HuH-7.5 (cell line): ENCODE measurements around the gene CLDN25.

Experiments
- DNase-seq: peaks from one replicate; pipeline ENCODE4 v3.0.0; 2011; ENCODE audit warnings: low spot score

CLDN25 gene

DNA sequence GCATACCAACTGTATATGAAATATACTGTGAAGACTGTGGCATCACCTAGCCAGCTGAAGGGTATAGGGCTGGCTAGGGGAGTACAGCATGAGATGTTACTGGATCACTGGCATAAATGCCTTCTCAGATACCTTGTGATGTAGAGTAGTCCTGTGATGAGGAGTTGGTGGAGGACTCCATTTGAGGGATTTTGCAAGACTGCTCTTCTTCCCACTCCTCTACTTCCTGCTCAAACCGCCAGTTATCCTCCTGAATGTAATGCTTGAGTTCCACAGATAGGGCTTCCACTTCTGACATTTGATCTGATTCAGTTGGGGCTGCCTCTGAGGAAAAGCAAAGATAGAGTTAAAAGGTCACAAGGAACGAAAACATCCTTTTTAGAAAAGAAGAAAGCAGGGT is 29.3 kb downstream of the CLDN25 start:
- no peak for DNase-seq

DNA sequence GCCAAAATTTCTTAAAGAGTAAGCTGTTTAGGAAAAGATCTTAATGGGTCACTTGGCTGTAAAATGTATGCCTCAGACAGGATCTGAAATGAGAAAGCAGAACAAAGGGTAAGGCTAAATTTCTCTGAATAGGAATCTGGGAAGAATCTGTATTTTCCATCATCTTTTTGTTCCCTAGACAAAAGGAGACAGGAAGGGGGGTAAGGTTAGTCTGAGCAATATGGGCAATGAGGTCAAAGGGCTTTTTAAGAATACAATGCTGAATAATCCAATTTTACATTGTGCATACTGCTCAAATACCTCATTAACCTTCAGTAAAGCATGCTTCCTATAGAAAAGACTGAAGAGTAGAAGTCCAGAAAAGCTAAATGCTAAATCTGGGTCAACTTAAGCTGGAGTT is 34.6 kb downstream of the CLDN25 start:
- no peak for DNase-seq

DNA sequence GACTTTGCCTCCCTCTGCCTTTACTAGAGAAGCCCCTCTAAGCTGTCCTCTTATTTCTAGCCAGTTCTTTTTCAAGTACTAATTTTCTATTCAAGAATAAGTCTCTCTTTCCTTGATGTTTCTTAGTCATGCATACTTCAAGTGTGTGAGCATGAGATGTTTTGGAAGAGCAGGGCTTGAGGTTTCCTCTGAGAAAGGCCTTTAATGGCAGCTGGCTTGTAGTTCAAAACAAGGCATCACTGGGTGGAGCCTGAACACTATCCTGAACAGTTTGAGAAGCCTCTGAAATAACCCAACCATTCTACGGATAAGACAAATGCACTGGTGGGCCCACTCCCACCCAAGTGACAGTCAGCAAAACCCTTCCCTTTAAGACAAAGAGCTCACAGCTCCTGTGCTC is 37.6 kb downstream of the CLDN25 start:
- DNase-seq: no peak

DNA sequence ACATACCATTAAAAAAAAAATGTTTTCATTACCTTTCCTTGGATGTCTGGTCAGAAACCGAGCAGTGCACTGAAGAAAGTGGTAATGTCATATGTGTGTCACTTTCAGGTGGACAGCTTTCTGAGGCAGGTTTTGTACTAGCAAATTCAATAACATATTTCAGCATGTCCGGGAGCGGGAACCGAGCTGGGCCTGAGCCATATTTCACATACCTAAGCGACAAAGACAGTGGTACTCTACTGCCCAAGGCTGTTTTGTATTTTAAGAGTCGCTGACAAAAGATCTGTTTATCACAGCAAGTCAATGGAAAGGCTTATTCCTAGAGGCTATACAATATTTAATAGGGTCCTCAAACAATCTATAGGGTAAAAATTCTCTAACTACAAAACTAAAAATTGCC is 38.0 kb downstream of the CLDN25 start:
- no peak for DNase-seq

DNA sequence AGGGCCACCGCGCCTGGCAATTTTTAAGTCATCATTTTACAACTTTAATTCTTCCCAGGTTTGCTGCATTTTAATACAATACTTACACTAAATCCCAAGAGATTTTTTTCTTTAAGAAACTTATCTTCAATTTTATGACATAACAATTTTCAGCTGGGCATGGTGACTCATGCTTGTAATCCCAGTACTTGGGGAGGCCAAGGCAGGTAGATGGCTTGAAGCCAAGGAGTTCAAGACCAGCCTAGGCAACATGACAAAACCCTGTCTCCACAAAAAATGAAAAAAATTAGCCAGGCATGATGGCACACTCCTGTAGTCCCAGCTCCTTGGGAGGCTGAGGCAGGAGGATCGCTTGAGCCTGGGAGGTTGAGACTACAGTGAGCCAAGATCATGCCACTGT is 38.8 kb downstream of the CLDN25 start:
- no peak for DNase-seq

DNA sequence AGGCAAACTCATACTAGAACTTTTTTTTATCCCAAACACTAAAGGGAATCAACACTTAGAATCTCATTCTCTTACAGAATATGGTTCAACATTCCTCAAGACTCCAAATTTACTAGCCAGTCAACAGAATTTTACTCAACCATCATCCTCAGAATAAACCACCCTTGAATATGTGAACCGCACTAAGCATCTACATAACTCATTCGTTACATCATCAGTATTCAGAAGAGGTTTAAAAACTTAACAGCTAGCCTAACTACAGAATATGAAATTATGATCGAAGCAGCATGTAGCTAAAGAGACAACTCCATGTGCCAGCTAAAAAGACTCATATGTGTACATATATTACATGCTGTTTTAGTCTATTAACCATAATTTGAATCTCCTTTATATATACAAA is 47.9 kb downstream of the CLDN25 start:
- DNase-seq: no peak

DNA sequence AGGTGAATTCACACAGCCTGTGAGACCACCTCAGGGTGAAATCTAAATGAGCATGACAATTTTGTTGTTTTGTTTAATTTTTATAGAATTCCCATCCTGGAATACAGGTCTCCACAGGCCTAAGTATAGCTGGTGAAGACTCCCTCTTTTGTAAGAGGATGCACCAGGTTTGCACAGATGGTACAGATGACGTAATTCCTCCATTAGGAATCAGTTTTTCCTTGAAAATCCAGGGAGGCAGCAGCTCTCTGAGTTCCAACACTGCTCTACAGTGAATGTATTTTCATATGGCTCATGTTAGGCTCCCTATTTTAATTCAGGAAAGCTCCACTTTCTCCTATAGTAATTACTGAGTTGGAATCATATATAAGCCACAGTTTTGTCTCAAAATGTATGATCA is 48.6 kb downstream of the CLDN25 start:
- DNase-seq: no peak

DNA sequence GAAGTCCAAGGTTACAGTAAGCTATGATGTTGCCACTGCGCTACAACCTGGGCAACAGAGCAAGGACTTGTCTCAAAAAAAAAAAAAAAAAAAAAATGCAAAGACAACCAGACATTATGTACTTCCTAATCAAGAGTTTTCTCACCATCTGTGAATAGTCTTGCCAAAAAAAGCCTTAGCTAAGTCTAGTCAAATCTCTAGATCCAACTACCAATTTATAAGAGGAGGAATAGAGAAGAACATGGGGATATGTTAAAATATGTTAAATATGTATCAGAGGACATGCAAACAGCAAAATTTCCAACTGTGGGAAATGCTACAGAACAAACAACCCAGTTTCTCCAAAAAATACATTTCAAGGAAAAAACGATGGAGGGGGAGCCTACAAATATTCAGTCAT is 50.2 kb downstream of the CLDN25 start:
- no peak for DNase-seq
